VCaP (cell line): ENCODE measurements around the gene OTOR.

Source experiments
- H3K27ac ChIP-seq: fragments of 450-650 bp; 2 replicates; pipeline ENCODE4 v1.5.1; 2017
- TF ChIP-seq, protein P1 (sequence below): fragments of 450-650 bp; conservative IDR thresholded peaks from 2 replicates; pipeline ENCODE4 v1.5.1; 2017; ENCODE audit warnings: mild to moderate bottlenecking, moderate library complexity

Gene OTOR

DNA sequence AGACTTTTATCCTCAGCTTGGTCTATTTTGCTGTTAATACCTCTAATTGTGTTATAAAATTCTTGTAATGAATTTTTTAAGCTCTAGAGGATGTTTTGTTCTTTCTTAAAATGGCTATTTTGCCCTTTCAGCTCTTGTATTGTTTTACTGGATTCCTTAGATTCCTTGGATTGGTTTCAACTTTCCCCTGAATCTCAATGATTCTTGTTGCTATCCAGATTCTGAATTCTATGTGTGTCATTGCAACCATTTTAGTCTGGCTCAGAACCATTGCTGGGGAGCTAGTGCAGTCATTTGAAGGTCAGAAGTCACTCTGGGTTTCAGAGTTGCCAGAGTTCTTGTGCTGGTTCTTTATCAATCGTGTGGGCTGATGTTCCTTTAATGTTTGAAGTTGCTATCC is 37.1 kb downstream of the OTOR start:
- TF ChIP-seq, protein P1, sequence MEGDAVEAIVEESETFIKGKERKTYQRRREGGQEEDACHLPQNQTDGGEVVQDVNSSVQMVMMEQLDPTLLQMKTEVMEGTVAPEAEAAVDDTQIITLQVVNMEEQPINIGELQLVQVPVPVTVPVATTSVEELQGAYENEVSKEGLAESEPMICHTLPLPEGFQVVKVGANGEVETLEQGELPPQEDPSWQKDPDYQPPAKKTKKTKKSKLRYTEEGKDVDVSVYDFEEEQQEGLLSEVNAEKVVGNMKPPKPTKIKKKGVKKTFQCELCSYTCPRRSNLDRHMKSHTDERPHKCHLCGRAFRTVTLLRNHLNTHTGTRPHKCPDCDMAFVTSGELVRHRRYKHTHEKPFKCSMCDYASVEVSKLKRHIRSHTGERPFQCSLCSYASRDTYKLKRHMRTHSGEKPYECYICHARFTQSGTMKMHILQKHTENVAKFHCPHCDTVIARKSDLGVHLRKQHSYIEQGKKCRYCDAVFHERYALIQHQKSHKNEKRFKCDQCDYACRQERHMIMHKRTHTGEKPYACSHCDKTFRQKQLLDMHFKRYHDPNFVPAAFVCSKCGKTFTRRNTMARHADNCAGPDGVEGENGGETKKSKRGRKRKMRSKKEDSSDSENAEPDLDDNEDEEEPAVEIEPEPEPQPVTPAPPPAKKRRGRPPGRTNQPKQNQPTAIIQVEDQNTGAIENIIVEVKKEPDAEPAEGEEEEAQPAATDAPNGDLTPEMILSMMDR: no peak

More for the DNA sequence above, 37.1 kb downstream of the OTOR start:
- no peak overlapping the region for H3K27ac ChIP-seq
